ENCODE measurements around the gene TYRO3. TPM values are rescaled to one million over a fixed set of nuclear protein-coding genes. Genes with fewer than 3 reads are reported as not detected.
"Not testable (repeated sequence)": the region's sequence is repeated elsewhere in the genome, so short reads cannot be mapped to it uniquely, and the experiment has no call there.

The TYRO3 gene
- total RNA-seq, 1 experiment from 2014 or later = 17.2 TPM

GRCh38 chr15:41589571-41589970, 30.6 kb downstream of the TYRO3 start:
- H3K27ac ChIP-seq; H3K36me3 ChIP-seq; H3K9me3 ChIP-seq (replicated peaks); DNase-seq (ENCODE audit: low read depth in 1 of 2, low spot score in 2 of 2); H3K27me3 ChIP-seq (replicated peaks); H3K4me3 ChIP-seq: not testable (repeated sequence)
- H3K4me1 ChIP-seq (replicated peaks) = peaks cover 11% of the 10 kb centered on the region

GRCh38 chr15:41591217-41591616, 32.2 kb downstream of the TYRO3 start:
- not testable (repeated sequence) for H3K4me1 ChIP-seq (replicated peaks); H3K4me3 ChIP-seq; DNase-seq (ENCODE audit: low read depth in 1 of 2, low spot score in 2 of 2); H3K27ac ChIP-seq; H3K36me3 ChIP-seq; H3K9me3 ChIP-seq (replicated peaks); H3K27me3 ChIP-seq (replicated peaks)

DNA sequence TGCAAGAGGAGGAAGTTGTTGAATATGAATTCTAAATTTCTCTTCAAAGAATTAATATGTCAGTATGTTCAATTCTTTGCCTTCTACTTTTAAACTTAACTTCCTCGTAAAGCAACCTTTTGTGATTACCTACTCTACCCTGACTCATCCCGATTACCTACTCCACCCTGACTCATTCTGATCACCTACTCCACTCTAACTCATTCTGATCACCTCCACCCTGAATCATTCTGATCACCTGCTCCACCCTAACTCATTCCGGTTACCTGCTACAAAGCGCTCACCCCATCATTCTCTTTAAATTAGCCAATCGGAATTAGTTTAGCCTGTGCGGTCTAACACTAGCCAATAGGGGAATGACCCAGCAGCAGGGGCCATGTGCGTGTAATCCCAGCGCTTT, 33.7 kb downstream of the TYRO3 start:
- H3K4me3 ChIP-seq; H3K36me3 ChIP-seq; H3K27me3 ChIP-seq (replicated peaks); H3K9me3 ChIP-seq (replicated peaks); DNase-seq (ENCODE audit: low read depth in 1 of 2, low spot score in 2 of 2); H3K4me1 ChIP-seq (replicated peaks); H3K27ac ChIP-seq: not testable (repeated sequence)

DNA sequence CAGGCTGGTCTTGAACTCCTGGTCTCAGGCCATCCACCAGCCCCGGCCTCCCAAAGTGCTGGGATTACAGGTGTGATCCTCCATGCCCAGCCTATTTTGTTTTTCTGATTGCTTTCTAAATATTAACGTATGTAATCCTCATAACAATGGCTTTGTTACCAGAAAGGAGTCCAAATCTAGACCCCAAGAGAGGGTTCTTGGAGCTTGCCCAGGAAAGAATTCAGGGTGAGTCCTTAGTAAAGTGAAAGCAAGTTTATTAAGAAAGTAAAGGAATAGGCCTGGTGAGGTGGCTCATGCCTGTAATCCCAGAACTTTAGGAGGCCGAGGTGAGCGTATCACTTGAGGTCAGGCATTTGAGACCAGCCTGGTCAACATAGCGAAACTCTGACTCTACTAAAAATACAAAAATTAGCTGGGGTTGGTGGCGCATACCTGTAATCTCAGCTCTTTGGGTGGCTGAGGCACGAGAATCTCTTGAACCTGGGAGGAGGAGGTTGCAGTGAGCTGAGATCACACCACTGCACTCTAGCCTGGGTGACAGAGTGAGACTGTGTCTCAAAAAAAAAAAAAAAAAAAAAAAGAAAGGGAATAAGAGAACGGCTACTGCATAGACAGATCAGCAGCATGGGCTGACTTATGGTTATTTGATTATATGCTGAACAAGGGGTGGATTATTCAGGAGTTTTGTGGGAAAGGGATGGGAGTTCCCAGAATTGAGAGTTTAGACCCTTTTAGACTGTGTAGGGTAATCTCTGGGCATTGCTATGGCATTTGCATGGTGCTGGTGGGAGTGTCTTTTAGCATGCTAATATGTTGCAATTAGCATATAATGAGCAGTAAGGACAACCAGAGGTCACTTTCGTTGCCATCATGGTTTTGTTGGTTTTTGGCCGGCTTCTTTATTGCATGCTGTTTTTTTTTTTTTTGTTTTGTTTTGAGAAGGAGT, 36.1 kb downstream of the TYRO3 start:
- Histone ChIP-seq H3K27ac (no peak overlapping the region), H3K4me3 (no peak overlapping the region), H3K27me3 (replicated peaks) (no peaks in the 10 kb centered on the region), H3K9me3 (replicated peaks) (no peaks in the 10 kb centered on the region), H3K4me1 (replicated peaks) (no peaks in the 10 kb centered on the region), H3K36me3 (no peaks in the 10 kb centered on the region)
- no peak for DNase-seq (ENCODE audit: low read depth in 1 of 2, low spot score in 2 of 2)

DNA sequence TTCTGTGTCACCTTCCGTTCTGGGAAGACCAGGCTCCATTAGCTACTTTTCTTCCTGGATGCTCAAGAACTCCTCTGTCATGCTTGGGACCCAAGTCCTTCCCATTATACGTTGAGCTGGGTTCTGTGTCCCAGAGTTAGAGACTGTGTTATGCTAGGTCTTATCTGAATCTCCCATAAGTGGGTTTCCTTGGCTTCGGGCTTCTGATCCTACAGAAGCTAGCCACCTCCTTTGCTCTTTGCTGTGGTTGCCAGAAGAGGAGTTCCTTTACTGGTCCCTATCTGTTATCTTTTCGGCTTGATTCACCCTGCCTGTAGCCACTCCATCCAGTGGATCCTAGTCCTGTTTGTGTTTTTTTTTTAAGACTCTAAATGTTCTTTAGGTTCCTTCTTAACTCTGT, 38.0 kb downstream of the TYRO3 start:
- Histone ChIP-seq H3K27ac (no peak overlapping the region), H3K4me1 (replicated peaks) (no peaks in the 10 kb centered on the region), H3K4me3 (no peak overlapping the region), H3K36me3 (no peaks in the 10 kb centered on the region), H3K9me3 (replicated peaks) (no peaks in the 10 kb centered on the region), H3K27me3 (replicated peaks) (no peaks in the 10 kb centered on the region)
- DNase-seq (ENCODE audit: low read depth in 1 of 2, low spot score in 2 of 2) = no peak

DNA sequence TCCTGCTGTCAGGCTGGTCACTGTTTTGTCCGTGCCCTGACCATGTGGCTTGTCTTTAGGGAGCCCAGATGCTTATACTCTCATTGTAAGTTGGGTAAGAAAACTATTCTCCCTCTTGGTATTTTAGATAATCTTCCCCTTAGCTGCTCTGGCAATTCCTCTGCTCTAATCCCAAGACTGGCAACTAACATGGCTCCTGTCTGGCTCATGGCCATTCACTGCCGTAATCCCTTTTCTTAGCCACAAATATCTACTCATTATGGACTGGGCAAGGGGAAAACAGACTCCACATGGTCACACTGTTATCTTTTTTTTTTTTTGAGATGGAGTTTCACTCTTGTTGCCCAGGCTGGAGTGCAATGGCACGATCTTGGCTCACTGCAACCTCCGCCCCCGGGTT, 38.8 kb downstream of the TYRO3 start:
- Histone ChIP-seq H3K4me1 (replicated peaks) (no peaks in the 10 kb centered on the region), H3K27me3 (replicated peaks) (0 out of 2 replicates have a peak, but pooled peaks cover under 1% of the 10 kb centered on the region), H3K36me3 (no peaks in the 10 kb centered on the region), H3K4me3 (no peak overlapping the region), H3K27ac (no peak overlapping the region), H3K9me3 (replicated peaks) (no peaks in the 10 kb centered on the region)
- no peak for DNase-seq (ENCODE audit: low read depth in 1 of 2, low spot score in 2 of 2)

- H3K4me3 ChIP-seq = no peak overlapping the region
- H3K27ac ChIP-seq = no peak overlapping the region
- no peaks in the 10 kb centered on the region for H3K36me3 ChIP-seq
- H3K27me3 ChIP-seq (replicated peaks) = 0 out of 2 replicates have a peak, but pooled peaks cover 3% of the 10 kb centered on the region
- no peak for DNase-seq (ENCODE audit: low read depth in 1 of 2, low spot score in 2 of 2)
- H3K4me1 ChIP-seq (replicated peaks) = no peaks in the 10 kb centered on the region; the same call in 1 of the 2 replicates
- H3K9me3 ChIP-seq (replicated peaks) = no peaks in the 10 kb centered on the region
These were observed 40.0 kb downstream of the TYRO3 start for GRCh38 chr15:41599061-41599460.

DNA sequence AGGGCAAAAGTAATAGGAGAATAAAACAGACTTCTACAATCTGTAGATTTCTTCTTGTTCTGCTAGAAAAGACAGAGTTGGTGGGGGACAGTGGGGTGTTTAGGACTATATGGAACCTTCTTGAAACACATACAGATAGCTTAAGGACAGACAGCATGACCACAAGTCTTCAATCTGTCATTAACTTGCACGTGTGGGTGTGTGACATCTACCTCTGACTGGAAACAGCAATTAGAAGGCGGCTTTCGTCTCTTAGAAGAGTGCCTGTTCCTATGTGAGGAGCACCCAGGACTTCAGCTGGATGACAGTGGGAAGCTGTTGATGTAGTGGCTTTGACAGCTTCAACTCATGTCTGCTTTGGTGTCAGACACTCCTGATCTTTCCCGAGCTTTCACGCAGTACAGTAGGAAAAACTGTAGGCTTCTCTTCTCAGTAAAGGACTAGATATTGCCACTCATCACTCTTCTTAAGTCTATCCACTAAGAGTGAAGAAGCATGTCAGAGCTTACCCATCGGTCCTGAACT, 44.5 kb downstream of the TYRO3 start:
- DNase-seq (ENCODE audit: low read depth in 1 of 2, low spot score in 2 of 2) = no peak
- Histone ChIP-seq H3K36me3 (no peaks in the 10 kb centered on the region), H3K27me3 (replicated peaks) (0 out of 2 replicates have a peak, but pooled peaks cover 3% of the 10 kb centered on the region), H3K4me3 (no peak overlapping the region), H3K4me1 (replicated peaks) (peaks cover 14% of the 10 kb centered on the region), H3K27ac (no peak overlapping the region), H3K9me3 (replicated peaks) (no peaks in the 10 kb centered on the region)

DNA sequence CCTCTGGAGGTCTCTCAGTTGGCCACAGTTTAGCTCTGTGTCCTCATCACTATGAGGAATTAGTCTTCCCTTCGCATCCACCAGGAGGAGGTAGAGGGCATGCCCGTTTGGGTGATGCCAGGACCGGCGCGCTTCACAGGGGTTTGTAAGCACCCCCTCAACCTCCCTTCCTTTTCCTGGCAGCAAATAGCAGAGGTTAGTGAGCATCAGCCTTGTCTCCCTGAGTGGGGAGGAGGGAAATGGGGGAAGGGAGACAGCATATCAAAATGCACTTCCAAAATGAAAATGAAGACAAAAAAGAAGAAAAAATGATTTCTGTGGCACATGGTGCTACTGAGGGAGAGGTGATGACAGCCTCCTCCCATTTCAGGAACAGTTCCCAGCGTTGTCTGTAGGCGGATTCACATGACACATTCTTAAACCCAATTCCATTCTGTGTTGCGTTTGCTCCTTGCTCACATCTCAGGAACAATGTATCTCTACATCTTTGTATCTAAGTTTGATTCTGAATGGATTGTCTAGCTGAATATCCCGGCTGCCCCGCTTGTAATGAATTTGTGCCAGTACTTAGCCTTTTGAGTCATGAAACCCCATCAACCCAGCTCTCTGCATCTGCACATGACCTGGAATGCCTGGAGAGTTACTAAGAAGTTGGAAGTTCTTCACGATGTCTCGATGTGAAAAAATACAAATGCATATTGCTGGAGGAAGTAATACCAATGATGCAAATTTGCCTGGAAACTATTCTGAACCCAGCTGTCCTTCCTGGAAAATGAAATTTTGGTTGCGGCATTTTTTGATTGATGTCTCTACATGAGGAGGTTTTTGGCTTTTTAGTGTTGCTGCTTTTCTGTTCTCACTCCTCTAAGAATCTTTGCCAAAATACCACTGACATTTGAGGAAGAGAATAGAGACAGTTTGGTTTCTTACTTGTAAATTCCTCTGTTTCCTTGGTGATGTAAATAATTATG, 45.2 kb downstream of the TYRO3 start:
- peak; percentile 77 to 81 for DNase-seq (ENCODE audit: low read depth in 1 of 2, low spot score in 2 of 2)

GRCh38 chr15:41605566-41605965, 46.6 kb downstream of the TYRO3 start:
- 0 out of 2 replicates have a peak, but pooled peaks cover 3% of the 10 kb centered on the region for H3K27me3 ChIP-seq (replicated peaks)
- H3K9me3 ChIP-seq (replicated peaks) = no peaks in the 10 kb centered on the region
- DNase-seq (ENCODE audit: low read depth in 1 of 2, low spot score in 2 of 2) = no peak
- no peaks in the 10 kb centered on the region for H3K36me3 ChIP-seq
- H3K27ac ChIP-seq = no peak overlapping the region
- no peak overlapping the region for H3K4me3 ChIP-seq
- H3K4me1 ChIP-seq (replicated peaks) = peaks cover 22% of the 10 kb centered on the region

More for the DNA sequence above, 45.2 kb downstream of the TYRO3 start:
- H3K27ac ChIP-seq = no peak overlapping the region
- no peaks in the 10 kb centered on the region for H3K9me3 ChIP-seq (replicated peaks)
- H3K4me1 ChIP-seq (replicated peaks) = peaks cover 14% of the 10 kb centered on the region
- H3K27me3 ChIP-seq (replicated peaks) = 0 out of 2 replicates have a peak, but pooled peaks cover 3% of the 10 kb centered on the region
- H3K36me3 ChIP-seq = no peaks in the 10 kb centered on the region
- H3K4me3 ChIP-seq = peak overlapping the region; percentile 9; the same call in 1 of the 2 replicates

DNA sequence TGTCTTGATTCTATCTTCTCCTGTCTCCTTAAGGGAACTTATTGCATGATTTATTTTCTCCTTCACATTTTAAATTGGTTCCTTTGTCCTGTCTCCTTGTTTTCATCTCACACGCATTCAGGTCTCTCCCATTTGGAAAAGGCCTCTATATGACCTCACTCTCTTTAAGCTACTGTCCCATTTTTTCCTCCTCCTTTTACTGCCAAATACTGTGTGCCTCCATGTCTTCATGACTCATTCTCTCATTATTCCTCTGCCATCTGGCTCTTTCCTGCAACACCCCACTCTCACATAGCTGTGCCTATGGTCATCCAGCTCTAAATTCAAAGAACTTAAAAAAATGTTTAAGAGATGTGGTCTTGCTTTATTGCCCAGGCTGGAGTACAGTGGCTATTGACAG, 48.0 kb downstream of the TYRO3 start:
- no peaks in the 10 kb centered on the region for H3K9me3 ChIP-seq (replicated peaks)
- peaks cover 22% of the 10 kb centered on the region for H3K4me1 ChIP-seq (replicated peaks)
- 0 out of 2 replicates have a peak, but pooled peaks cover 3% of the 10 kb centered on the region for H3K27me3 ChIP-seq (replicated peaks)
- no peaks in the 10 kb centered on the region for H3K36me3 ChIP-seq
- no peak overlapping the region for H3K27ac ChIP-seq
- DNase-seq (ENCODE audit: low read depth in 1 of 2, low spot score in 2 of 2) = peak; percentile 52 to 56
- no peak overlapping the region for H3K4me3 ChIP-seq

GRCh38 chr15:41609123-41609522, 50.1 kb downstream of the TYRO3 start:
- Histone ChIP-seq H3K36me3 (no peaks in the 10 kb centered on the region), H3K4me3 (no peak overlapping the region), H3K9me3 (replicated peaks) (no peaks in the 10 kb centered on the region), H3K27ac (no peak overlapping the region), H3K27me3 (replicated peaks) (no peaks in the 10 kb centered on the region), H3K4me1 (replicated peaks) (peaks cover 22% of the 10 kb centered on the region)
- DNase-seq (ENCODE audit: low read depth in 1 of 2, low spot score in 2 of 2) = no peak

GRCh38 chr15:41610048-41610447, 51.0 kb downstream of the TYRO3 start:
- Histone ChIP-seq H3K27ac (no peak overlapping the region), H3K27me3 (replicated peaks) (no peaks in the 10 kb centered on the region), H3K36me3 (no peaks in the 10 kb centered on the region), H3K4me1 (replicated peaks) (peaks cover 18% of the 10 kb centered on the region), H3K4me3 (no peak overlapping the region), H3K9me3 (replicated peaks) (no peaks in the 10 kb centered on the region)
- no peak for DNase-seq (ENCODE audit: low read depth in 1 of 2, low spot score in 2 of 2)

All from SJSA1 (cell line).